HG02973 (cell line): ENCODE results near the gene THEM5.

ENCODE experiments used
- ATAC-seq: cut with Tn5 transposase; IDR thresholded peaks from one replicate; pipeline ENCODE4 v1.9.1; 2021; ENCODE audit warnings: moderate library complexity; ENCODE audit not compliant: unreplicated experiment

THEM5 gene

DNA sequence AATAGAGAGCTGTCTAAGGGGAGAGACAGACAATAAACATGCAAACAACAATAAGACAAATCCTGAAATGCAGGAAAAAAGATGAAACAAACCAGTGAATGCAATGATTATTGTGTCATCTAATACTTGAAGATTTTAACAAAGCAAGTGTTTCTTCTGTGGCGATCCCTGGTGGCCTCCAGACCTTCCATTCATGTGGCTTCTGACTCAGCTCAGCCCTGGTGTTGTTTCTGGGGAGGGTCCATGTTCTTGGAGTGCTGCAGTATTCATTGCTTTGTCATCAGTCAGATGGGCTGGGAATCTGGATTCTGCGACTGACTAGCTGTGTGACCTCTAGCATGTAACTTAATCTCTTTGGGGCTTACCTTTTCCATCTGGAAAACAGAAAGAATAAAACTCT lies 12.4 kb downstream of the THEM5 start:
- ATAC-seq, result no peak

DNA sequence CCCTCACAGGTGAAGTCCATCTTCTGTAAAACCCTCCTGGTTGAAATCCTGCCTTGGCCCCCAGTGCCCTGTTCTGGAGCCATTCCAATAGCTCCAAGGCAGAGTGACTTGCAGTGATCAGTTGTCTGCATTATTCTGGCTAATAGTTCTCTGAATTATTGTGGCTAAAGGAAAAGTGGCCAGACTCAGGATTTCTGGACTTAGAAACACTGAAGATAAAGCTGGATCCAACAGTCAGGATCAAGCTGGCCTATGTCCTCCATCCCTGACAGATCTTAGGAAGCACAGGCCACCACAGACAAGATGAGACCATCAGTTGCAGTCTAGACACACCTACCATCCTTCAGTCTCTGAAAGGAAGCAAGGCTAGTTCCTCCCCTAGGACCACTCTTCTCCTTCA lies 13.1 kb downstream of the THEM5 start:
- no peak for ATAC-seq

DNA sequence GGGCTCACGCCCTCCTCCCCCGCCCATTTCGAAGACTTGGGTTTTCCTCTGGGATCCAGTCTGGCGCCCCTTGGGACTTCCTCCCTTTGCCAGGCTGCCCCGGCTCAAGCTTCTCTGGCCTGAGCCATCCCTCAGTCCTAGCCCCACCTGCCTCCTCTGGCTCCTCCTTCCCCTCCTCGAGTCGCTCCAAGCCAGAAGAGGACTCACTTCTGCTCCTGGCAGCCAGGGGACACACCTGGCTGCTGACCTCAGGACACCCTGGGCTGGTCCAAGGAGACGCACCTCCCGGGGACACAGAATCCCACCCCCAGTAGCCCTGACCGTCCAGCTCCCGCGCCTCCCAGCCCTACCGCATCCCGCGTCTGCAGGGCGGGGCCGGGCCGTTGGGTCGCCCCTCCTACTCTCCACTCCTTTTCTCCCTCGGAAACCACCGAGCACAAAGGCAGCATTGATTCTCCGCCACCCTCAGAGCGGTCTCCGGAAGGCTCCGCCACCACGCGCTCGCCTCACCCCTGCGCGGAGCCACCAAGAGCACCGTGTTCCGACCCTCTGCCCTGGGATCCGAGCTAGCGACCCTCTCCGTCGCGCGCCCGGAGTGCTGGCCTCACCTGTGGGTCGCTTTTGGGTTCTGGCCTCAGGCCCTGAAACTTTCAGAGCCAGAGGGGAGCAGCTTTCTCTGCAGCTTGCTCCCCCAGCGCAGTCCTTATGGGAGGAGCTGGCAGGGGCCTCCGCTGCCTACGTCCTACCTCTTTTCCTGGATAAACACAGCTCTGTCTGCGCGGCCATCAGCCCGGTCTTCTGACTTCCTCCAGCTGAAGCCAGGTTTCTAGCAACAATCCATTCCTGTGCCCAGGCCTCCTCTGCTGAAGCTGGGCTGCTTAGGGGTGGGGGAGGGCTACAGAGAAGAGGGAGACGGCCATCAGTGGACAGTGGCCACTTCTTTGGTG lies 13.8 kb downstream of the THEM5 start, which contains the start of gene C2CD4D:
Gene C2CD4D (minus strand): TSS at position 364 of the 947 bp plus-strand sequence. CDS start 831 bp downstream, outside the sequence.
- no peak for ATAC-seq

- no peak for ATAC-seq
These were observed 14.5 kb downstream of the THEM5 start for GRCh38 chr1:151839082-151839412.

DNA sequence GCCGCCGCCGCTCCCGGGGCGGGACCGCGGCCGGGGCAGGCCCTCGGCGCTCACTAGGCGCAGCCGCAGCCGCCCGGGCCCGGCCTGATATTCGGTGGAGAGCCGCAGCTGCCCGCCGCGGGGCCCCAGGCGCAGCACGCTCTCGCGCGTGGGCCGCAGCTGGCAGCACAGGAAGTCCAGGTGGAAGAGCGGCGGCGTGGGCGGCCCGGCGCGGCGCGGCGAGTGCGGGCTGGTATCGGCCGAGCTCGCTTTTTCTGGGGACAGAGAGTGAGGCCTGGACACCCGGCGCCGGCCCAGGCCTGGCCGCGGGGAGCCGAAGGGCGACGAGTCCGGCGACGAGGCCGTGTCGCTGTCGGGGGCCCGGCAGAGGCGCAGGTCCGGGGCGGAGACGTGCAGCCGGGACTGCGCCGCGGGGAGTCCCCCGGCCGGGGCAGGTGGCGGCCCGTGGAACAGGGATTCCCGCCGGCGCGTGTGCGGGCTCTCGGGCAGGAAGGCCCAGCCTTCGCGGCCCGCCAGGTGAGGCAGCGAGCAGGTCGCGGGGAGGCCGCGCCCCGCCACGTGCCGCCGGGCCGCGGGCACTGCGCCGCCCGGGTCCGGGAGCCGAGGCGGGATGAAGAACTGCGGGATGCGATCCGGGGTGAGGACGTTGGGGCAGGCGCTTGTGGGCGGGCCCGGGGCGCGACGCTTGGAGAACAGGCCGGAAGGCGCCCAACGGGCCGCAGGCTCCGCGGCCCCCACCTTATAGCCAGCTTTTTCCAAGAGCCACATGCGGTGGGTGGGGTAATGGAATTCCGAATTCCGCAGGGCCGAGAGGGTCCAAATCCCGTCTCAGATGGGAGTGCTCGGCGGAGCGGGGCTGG lies 15.1 kb downstream of the THEM5 start:
- ATAC-seq, result no peak

DNA sequence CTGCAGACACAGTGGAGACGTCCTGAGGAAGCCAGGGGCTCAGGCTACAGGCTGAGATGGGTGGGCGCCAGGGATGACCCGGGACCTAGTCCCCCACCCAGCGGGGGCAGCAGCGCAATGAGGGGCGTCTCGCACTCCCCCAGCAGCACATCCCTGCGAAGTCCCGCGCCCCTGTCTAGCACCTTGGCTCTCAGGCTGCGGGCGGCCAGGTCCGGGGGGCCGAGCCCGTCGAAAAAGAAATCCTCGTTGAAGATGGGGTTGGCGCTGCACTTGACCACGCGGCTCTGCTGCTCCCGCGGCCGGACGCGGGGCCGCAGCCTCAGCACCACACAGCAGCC lies 15.7 kb downstream of the THEM5 start:
- ATAC-seq, result no peak

DNA sequence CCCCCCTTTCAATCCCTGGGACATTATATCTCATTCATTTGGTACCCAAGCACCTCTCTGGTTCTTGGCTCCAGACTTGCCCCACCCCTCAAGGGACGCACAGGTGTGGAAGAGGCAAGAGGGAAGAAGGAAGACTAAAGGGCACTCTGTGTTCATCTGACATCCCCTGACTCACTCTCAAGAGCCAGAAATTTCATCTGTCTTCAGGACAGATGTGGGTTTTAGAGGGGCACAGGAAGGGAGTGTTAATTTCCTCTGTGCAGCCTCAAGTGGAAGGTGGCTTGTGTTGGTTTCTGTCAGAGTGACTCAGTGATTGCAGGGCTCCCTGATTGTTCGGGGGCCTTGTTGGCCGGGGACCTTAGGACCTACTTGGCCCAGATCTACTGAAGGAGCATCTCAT lies 16.3 kb downstream of the THEM5 start:
- no peak for ATAC-seq

- no peak for ATAC-seq
These were observed 17.9 kb downstream of the THEM5 start for GRCh38 chr1:151835596-151835995.

DNA sequence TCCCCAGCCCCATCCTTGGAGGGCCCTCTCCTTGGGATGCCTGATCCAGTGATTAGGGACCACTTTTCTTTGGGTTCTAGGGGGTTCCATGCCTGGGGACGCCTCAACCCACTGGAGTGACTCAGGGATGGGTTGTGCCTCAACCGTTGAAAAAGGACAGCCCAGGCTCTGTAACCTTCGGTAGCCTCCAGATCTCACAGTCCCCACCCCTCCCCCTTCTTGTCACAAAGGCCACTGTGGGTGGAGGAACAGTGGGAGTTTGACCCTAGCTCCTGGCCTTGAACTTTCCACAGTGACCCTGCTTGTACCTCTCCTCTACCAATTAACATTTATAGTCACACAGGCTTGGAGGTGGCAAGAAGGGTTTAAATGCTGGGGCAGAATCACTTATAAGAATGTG lies 19.3 kb downstream of the THEM5 start:
- no peak for ATAC-seq

GRCh38 chr1:151833172-151833900 lies 20.2 kb downstream of the THEM5 start:
- no peak for ATAC-seq

DNA sequence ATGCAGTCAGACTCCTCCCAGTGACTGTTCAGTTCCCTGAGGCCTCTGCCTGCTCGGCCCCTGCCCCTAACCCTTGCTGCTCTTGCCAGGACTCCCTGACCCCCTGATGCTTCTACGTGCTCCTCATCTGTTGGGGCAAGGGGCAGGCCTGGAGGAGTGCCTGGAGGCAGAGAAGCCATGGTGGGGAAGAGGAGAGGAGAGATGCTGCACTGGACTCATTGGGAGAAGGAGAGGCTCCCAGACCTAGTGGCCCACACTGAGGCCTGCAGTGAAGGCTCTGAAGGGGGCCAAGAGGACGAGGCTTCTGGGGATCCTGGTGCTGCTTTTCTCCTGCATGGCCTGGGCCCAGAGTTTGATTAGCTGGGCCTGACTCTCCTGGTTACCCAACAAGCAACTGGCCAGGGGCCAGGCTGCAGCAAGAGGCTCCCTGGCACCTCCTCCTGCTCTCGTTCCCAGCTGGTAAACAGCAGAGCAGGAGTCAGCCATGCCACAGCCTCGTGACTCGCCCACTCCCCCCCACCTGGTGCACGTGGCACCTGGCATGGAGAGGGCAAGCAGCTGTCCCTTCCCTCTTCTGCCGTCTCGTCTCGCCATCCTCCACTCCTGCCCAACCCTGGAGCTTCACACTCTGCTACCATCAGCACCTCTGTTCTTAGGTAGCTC lies 21.1 kb downstream of the THEM5 start:
- ATAC-seq, result no peak

- ATAC-seq, result no peak
These were observed 21.9 kb downstream of the THEM5 start, which contains the start of gene RORC for GRCh38 chr1:151831605-151832004. TSS of gene RORC (minus strand) at chr1:151831802. CDS start at chr1:151831764, 38 bp downstream.

DNA sequence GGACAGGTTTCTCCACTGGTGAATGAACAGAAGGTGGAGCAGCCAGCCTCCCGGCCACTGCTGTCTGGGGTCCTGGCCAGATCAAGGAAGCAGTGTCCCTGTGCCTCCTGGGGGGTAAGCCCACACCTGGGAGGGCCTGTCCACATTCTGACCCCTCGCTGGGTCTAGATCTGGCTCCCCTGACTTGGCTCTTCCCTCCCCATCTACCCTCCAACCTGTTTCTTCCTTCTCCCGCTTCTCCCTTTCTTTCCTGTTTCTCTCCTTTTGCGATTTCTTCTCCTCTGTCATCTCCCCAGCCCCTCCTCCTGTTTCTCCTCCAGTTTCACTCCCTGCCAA lies 22.3 kb downstream of the THEM5 start:
- no peak for ATAC-seq

DNA sequence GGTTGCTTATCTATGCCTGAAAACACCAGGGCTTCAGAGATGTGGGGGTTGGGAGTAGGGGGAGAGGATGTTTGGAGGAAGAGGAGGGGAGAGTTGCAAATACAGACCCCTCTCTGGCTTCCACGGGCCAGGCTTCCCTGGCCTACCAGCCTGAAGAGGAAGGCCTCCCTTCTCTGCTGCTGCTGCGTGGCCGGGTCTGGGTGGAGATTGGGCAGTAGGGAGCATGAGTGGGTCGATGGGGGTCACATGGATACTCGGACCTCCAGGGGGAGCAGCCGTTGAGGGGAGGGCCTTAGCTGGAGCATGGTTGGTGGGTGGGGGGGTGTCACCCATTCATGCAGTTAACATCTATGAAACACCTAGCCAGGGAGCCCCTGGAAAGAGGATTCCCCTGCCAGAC lies 23.5 kb downstream of the THEM5 start:
- no peak for ATAC-seq

- ATAC-seq, result no peak
These were observed 24.0 kb downstream of the THEM5 start for GRCh38 chr1:151829352-151830046.

DNA sequence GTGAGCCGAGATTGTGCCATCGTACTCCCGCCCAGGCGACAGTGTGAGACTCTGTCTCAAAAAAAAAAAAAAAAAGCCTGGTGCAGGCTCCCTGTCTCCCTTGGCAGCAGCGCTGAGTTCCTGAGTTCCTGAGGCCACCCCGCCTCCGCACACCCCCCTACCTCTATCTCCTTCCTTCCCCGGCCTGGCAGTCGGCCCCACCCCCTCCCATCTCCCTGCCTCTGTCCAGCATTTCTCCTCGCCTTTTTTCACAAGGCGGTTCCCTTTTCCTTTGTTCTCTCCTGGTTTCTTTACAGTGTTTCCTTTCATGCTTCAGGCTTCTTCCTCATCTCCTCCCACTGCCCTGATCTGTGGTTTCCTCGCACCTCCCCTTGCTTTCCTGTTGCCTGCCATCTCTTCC lies 24.6 kb downstream of the THEM5 start:
- ATAC-seq, result no peak

GRCh38 chr1:151827853-151828252 lies 25.7 kb downstream of the THEM5 start:
- no peak for ATAC-seq

DNA sequence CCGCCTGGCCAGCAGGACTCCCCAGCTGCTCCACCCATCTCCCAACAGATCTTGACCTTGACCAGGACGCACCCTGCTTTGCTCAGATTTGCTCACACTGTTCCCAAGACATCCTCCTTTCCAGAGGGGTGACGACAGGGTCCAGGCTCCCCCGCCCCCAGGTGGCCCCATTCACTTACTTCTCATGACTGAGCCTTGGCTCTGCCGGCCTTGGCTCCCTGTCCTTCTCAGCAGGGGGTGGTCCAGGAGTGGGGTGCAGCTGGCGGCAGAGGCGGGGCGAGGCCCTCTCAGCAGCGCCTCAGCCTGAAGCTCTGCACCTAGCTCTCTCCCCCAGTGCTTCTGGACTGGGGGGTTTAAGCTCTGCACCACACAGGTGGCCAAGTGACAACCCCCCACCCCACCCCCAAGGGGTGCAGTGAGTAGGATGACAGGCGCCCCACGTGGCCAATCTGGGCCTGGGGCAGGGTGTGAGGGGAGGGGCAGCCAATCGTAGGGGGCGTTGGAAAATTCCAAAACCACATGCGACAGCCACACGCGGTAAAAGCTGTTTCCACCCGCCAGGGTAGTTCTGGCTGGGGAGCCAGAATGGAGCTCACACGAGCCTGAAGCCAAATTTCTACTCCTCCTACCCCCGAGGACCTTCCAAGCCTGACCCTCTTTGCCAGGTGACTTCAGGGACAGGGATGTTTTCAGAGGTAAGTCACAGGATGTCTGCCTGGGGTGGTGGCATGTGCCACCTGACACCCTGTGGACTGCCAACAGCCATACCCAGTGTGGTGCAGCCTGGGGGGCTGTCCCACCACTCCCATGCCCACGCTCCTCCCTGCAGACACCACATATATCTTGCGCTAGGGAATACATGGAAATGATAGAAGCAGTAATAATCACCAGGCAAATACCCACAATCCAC lies 27.5 kb downstream of the THEM5 start:
- no peak for ATAC-seq

GRCh38 chr1:151825204-151825603 lies 28.3 kb downstream of the THEM5 start:
- no peak for ATAC-seq
